Hypothalamus (tissue), 51 donors: Measurements from ENCODE around the gene ALG1L2.
"Not testable (repeated sequence)": the region's sequence is repeated elsewhere in the genome, so short reads cannot be mapped to it uniquely, and the experiment has no call there.

Source experiments
- DNase-seq, 51 donors: peaks; one replicate each; lab custom pipeline; 2025; lab: John Stamatoyannopoulos, UW

Gene ALG1L2

GRCh38 chr3:130120291-130120690 lies 38.7 kb downstream of the ALG1L2 start:
- DNase-seq: not testable (repeated sequence)

GRCh38 chr3:130122891-130123775 lies 41.5 kb downstream of the ALG1L2 start:
- not testable (repeated sequence) for DNase-seq

GRCh38 chr3:130125406-130125805 lies 43.8 kb downstream of the ALG1L2 start:
- not testable (repeated sequence) for DNase-seq

- not testable (repeated sequence) for DNase-seq
Measured at GRCh38 chr3:130136337-130136736, 54.7 kb downstream of the ALG1L2 start.

- DNase-seq: not testable (repeated sequence)
Measured at GRCh38 chr3:130137685-130138084, 56.1 kb downstream of the ALG1L2 start.

- DNase-seq: not testable (repeated sequence)
Measured at GRCh38 chr3:130138992-130139391, 57.4 kb downstream of the ALG1L2 start.

- not testable (repeated sequence) for DNase-seq
Measured at GRCh38 chr3:130140756-130141155, 59.1 kb downstream of the ALG1L2 start.

GRCh38 chr3:130143648-130144327 lies 62.2 kb downstream of the ALG1L2 start:
- not testable (repeated sequence) for DNase-seq

- not testable (repeated sequence) for DNase-seq
Measured at GRCh38 chr3:130144328-130144650, 62.7 kb downstream of the ALG1L2 start.

- DNase-seq: not testable (repeated sequence)
Measured at GRCh38 chr3:130145456-130145855, 63.8 kb downstream of the ALG1L2 start.

GRCh38 chr3:130146465-130146864 lies 64.8 kb downstream of the ALG1L2 start:
- DNase-seq: not testable (repeated sequence)
